Esophagus squamous epithelium (tissue), 5 donors: Measurements from ENCODE around the gene DDX28. TPM values are rescaled to one million over a fixed set of nuclear protein-coding genes. Genes with fewer than 3 reads are reported as not detected.

ENCODE experiments used
- DNase-seq: peaks from one replicate; lab custom pipeline; 2025; lab: John Stamatoyannopoulos, UW
- H3K27ac ChIP-seq, 4 donors: fragments of 200-600 bp; sonication (generic); one replicate each; pipeline ENCODE4 v1.5.1; 2016 to 2019; ENCODE audit warnings: mild to moderate bottlenecking in 1 of 4
- H3K27me3 ChIP-seq, 4 donors: fragments of 200-600 bp; sonication (generic); 1 replicate in 3 of 4; 2 replicates in 1 of 4; pipeline versions ENCODE4 v1.5.1 to v1.6.0; 2017 to 2021; ENCODE audit warnings: antibody characterized with exemption in 1 of 4
- H3K36me3 ChIP-seq, 3 donors: fragments of 200-600 bp; sonication (generic); one replicate each; pipeline ENCODE4 v1.5.1; 2016 to 2019
- H3K4me1 ChIP-seq, 3 donors: fragments of 200-600 bp; sonication (generic); one replicate each; pipeline ENCODE4 v1.5.1; 2017 to 2019
- H3K4me3 ChIP-seq, 4 donors: fragments of 200-600 bp; sonication (generic); 1 replicate in 3 of 4; 2 replicates in 1 of 4; pipeline ENCODE4 v1.5.1; 2016 to 2019; ENCODE audit warnings: mild to moderate bottlenecking in 2 of 4, moderate library complexity in 1 of 4
- H3K9me3 ChIP-seq, 3 donors: fragments of 200-600 bp; sonication (generic); one replicate each; pipeline ENCODE4 v1.5.1; 2016 to 2019
- POLR2A ChIP-seq, 4 donors: fragments of 450-650 bp; IDR thresholded peaks; one replicate each; pipeline ENCODE4 v1.6.1; 2017; ENCODE audit warnings: antibody characterized with exemption in 4 of 4, mild to moderate bottlenecking in 4 of 4, moderate library complexity in 3 of 4
- WGBS, 2 donors: methylation state at CpG; one replicate each; pipeline ENCODE4 v1.1.5; 2018; 5-methylcytosine and 5-hydroxymethylcytosine counted together
- intact Hi-C: fragments of 100-400 bp; cut with DNase I; formaldehyde crosslinking; loops from one replicate; pipeline ENCODE4 v1.15.0; 2022
- total RNA-seq, 4 donors: library from RNA; depleted of rRNA; stranded (reverse); fragments of >200 nt; gene quantifications; one replicate each; pipeline ENCODE4 v1.1.0, GENCODE V29; 2016
- TF ChIP-seq, protein P1 (sequence below), 6 experiments: fragments of 450-650 bp in 4 of 6; fragments of 200-600 bp in 2 of 6; sonication (generic) in 2 of 6; IDR thresholded peaks; one replicate each; pipeline ENCODE4 v1.5.1; 2016 to 2019; ENCODE audit warnings: antibody characterized with exemption in 6 of 6, mild to moderate bottlenecking in 4 of 6, moderate library complexity in 4 of 6
- donor health status: DM: yes; HTN: yes; CAD: no.

DDX28 gene
- total RNA-seq, 4 donors from 2014 or later: 9.7 to 12.8 (median 11.6) TPM

GRCh38 chr16:68049449-68049848, 26.4 kb upstream of the DDX28 start:
- intact Hi-C loops: no loop called here
- Histone ChIP-seq H3K4me1 (no peaks in the 10 kb centered on the region), H3K27ac (no peak overlapping the region), H3K36me3 (peaks cover 3 to 84% (median 28%) of the 10 kb centered on the region in 3 donors), H3K9me3 (no peaks in the 10 kb centered on the region), H3K4me3 (no peak overlapping the region), H3K27me3 (no peaks in the 10 kb centered on the region)
- TF ChIP-seq, protein P1, sequence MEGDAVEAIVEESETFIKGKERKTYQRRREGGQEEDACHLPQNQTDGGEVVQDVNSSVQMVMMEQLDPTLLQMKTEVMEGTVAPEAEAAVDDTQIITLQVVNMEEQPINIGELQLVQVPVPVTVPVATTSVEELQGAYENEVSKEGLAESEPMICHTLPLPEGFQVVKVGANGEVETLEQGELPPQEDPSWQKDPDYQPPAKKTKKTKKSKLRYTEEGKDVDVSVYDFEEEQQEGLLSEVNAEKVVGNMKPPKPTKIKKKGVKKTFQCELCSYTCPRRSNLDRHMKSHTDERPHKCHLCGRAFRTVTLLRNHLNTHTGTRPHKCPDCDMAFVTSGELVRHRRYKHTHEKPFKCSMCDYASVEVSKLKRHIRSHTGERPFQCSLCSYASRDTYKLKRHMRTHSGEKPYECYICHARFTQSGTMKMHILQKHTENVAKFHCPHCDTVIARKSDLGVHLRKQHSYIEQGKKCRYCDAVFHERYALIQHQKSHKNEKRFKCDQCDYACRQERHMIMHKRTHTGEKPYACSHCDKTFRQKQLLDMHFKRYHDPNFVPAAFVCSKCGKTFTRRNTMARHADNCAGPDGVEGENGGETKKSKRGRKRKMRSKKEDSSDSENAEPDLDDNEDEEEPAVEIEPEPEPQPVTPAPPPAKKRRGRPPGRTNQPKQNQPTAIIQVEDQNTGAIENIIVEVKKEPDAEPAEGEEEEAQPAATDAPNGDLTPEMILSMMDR (IDR thresholded peaks at IDR 0.05): no peak
- no peak for TF ChIP-seq POLR2A (IDR thresholded peaks at IDR 0.05)
- WGBS, 2 donors: 83 to 100% methylated on average over 1 to 2 of the region's 2 CpGs
- DNase-seq: no peak

GRCh38 chr16:68047987-68048386, 25.0 kb upstream of the DDX28 start:
- Histone ChIP-seq H3K36me3 (peaks cover 3 to 79% (median 23%) of the 10 kb centered on the region in 3 donors), H3K4me1 (no peaks in the 10 kb centered on the region), H3K4me3 (no peak overlapping the region), H3K9me3 (no peaks in the 10 kb centered on the region), H3K27me3 (no peaks in the 10 kb centered on the region), H3K27ac (peak overlapping the region in 1 of 4 donors; percentile 48)
- intact Hi-C loops: no loop called here
- 76 to 78% methylated on average over 2 of the region's 2 CpGs for WGBS, 2 donors
- no peak for TF ChIP-seq POLR2A (IDR thresholded peaks at IDR 0.05)
- TF ChIP-seq, protein P1 (IDR thresholded peaks at IDR 0.05): no peak
- no peak for DNase-seq

- DNase-seq: no peak
- no peak overlapping the region for H3K4me3 ChIP-seq
- H3K4me1 ChIP-seq: no peaks in the 10 kb centered on the region
- no peak for TF ChIP-seq POLR2A (IDR thresholded peaks at IDR 0.05)
- TF ChIP-seq, protein P1 (IDR thresholded peaks at IDR 0.05): no peak
- H3K27me3 ChIP-seq: no peaks in the 10 kb centered on the region
- 81 to 82% methylated on average over 7 of the region's 7 CpGs for WGBS, 2 donors
- H3K27ac ChIP-seq: no peak overlapping the region
- intact Hi-C loops: no loop called here
- H3K36me3 ChIP-seq: peaks cover 3 to 70% (median 14%) of the 10 kb centered on the region in 3 donors
- H3K9me3 ChIP-seq: no peaks in the 10 kb centered on the region
These were observed 23.1 kb upstream of the DDX28 start for GRCh38 chr16:68046106-68046505.

DNA sequence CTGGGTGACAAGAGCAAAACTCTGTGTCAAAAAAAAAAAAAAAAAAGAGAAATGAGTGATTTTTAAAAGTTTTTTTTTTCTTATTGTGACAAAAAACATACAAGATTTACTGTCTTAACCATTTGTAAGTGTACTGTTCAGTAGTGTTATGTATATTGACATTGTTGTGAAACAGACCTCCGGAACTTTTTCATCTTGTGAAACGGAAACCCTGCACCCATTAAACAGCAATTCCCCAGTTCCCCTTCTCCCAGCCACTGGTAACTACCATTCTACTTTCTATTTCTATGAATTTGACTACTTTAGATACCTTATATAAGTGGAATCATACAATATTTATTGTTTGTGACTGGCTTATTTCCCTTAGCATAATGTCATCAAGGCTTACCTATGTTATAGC, 18.8 kb upstream of the DDX28 start:
- Histone ChIP-seq H3K36me3 (peaks cover 0 to 54% (median 0%) of the 10 kb centered on the region in 3 donors), H3K9me3 (no peaks in the 10 kb centered on the region), H3K4me1 (peaks cover 0 to 6% (median 0%) of the 10 kb centered on the region in 3 donors), H3K27ac (no peak overlapping the region), H3K27me3 (no peaks in the 10 kb centered on the region), H3K4me3 (no peak overlapping the region)
- 68 to 85% methylated on average over 2 of the region's 2 CpGs for WGBS, 2 donors
- no peak for DNase-seq
- no peak for TF ChIP-seq POLR2A (IDR thresholded peaks at IDR 0.05)
- TF ChIP-seq, protein P1 (IDR thresholded peaks at IDR 0.05): no peak
- intact Hi-C loops: loop anchor here (5.0 kb wide), 1 partner anchor 49 kb away; no protein-coding TSS in a partner anchor

- Histone ChIP-seq H3K9me3 (no peaks in the 10 kb centered on the region), H3K36me3 (peaks cover 0 to 54% (median 0%) of the 10 kb centered on the region in 3 donors), H3K27me3 (no peaks in the 10 kb centered on the region), H3K4me3 (no peak overlapping the region), H3K4me1 (peaks cover 0 to 6% (median 0%) of the 10 kb centered on the region in 3 donors), H3K27ac (peak overlapping the region; percentile 2 to 35 (median 26))
- peak; percentile 59 for DNase-seq
- WGBS, 2 donors: 49 to 70% methylated on average over 7 to 12 of the region's 14 CpGs
- TF ChIP-seq, protein P1 (IDR thresholded peaks at IDR 0.05): peak; percentile 80 to 94 (median 89)
- TF ChIP-seq POLR2A (IDR thresholded peaks at IDR 0.05): no peak
- intact Hi-C loops: loop anchor here (5.0 kb wide), 1 partner anchor 48 kb away; no protein-coding TSS in a partner anchor
These were observed 17.7 kb upstream of the DDX28 start for GRCh38 chr16:68040506-68041288.
